Ureter (tissue), 1 donor: ENCODE results near the gene IFITM1. TPM values are rescaled to one million over a fixed set of nuclear protein-coding genes. Genes with fewer than 3 reads are reported as not detected.
"Not testable (repeated sequence)": the region's sequence is repeated elsewhere in the genome, so short reads cannot be mapped to it uniquely, and the experiment has no call there.

Source experiments
- DNase-seq: peaks from one replicate; pipeline ENCODE4 v3.0.0-alpha.2; 2020; ENCODE audit warnings: low spot score
- total RNA-seq: library from RNA; stranded (reverse); gene quantifications from one replicate; pipeline ENCODE4 v1.2.4, GENCODE V29; 2023
- donor health status: DM: yes; HTN: yes; CAD: no.

Gene IFITM1
- 150 TPM for total RNA-seq

DNA sequence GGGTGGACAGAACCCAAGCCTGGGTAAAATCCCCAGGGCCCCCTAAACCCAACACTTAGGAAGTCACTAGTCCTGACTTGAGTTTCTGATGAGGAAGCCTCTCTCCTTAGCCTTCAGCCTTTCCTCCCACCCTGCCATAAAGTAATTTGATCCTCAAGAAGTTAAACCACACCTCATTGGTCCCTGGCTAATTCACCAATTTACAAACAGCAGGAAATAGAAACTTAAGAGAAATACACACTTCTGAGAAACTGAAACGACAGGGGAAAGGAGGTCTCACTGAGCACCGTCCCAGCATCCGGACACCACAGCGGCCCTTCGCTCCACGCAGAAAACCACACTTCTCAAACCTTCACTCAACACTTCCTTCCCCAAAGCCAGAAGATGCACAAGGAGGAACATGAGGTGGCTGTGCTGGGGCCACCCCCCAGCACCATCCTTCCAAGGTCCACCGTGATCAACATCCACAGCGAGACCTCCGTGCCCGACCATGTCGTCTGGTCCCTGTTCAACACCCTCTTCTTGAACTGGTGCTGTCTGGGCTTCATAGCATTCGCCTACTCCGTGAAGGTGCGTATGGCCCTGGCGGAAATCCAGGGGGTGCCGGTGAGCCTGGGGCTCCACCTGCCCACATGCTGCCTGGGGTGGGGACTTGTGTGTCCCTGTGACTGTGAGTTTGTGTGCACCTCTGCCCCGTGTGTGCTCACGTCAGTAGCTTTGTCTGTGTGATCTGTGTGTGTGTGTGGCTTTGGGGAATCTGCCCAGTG, at the start of gene IFITM1:
IFITM1 (plus strand) TSS at position 254 of the 767 bp plus-strand sequence; CDS start at position 385, 131 bp downstream.
- DNase-seq = no peak

DNA sequence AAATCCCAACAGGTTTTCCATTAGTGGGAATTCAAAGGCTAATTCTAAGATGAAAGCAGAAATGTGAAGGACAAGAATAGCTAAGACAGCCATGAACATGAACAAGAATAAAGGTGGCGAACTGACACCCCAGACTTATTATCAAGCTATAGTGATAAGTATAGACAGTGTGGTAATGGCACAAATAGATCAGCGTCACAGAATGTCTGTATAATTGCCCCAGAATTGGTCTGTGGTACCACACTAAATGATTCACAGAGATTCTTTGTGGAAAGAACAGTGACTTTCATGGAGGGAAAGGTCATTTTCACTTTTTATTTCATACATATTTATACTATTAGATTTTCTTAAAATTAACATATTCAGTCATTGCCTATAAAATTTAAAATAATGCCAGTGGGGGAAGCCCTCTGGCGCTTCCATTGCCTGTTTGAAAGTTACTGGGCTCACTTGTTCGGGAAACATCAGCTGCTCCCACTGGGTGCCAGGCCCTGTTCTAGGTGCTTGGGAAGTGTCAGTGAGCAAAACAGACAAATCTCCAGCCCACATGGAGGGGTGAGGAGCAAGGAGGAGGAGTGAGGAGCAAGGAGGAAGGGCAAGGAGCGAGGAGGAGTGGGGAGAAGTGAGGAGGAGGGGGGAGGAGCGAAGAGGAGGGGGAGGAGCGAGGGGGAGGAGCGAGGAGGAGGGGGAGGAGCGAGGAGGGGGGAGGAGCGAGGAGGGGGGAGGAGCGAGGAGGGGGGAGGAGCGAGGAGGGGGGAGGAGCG, 47.0 kb upstream of the IFITM1 start:
- DNase-seq = no peak

DNA sequence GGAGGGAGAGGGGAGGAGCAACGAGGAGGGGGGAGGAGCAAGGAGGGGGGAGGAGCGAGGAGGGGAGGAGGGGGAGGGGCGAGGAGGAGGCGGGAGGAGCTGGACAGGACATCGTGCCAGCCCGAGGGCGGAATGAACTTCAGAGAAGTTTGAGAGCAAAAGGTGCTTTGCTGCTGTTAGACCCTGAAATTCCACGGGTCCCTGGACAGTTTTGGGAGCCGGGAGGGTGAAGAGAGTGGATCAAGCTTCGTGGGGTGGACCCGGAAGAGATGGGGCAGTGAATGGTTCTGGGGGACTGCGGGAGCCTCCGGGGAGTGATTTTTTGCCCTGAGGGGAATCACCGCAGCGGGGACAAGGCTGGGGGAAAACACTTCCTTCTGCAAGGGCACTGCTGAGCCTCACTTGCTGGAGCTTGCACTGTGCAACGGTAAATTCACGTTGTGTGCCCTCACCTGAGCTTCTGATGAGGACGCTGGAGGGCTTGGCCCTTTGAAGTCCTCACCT, 46.3 kb upstream of the IFITM1 start:
- no peak for DNase-seq

DNA sequence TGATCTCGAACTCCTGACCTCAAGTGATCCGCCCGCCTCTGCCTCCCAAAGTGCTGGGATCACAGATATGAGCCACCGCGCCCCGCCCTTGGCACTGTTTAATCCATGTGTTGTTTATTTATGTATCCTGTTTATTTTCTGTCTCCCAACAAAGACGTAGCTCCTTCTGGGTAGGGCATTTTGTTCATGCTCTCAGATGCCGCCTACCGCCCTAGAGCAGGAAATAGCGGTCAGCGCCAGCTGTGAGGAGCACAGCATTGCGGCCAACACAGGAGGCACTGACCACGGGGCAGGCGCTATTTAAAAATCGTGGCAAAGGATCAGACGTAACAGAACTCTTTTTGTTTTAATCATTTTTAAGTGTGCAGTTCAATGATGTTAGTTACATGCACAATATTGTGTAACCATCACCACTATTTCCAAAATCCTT, 45.1 kb upstream of the IFITM1 start:
- DNase-seq = not testable (repeated sequence)

DNA sequence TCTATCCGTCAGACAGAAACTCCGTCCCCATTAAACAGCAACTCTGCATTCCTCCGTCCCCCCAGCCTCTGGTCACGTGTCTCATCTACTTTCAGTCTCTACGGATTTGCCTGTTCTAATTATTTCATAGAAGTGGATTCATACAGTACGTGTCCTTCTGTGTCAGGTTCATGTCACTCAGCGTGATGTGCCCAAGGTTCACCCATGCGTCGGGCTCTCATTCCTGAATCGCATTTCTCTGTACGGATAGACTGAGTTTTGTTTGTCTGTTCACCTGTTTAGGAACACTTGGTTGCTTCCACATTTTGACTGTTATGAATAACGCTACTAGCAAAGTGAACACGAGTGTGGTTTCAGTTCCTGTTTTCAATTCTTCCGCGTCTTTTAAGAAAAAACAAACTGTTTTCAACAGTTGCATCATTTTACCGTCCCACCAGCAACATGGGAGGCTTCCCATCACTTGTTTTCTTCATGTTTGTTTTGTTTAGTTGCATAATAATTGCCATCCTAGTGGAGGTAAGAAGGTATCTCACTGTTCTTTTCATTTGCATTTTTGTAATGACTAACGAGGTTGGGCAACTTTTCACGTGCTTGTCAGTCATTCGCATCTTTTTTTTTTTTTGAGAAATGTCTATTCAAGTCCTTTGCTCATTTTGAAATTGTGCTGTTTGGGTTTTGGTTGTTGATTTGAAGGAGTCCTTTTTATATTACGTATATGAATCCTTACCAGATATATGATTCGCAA, 44.5 kb upstream of the IFITM1 start:
- no peak for DNase-seq

DNA sequence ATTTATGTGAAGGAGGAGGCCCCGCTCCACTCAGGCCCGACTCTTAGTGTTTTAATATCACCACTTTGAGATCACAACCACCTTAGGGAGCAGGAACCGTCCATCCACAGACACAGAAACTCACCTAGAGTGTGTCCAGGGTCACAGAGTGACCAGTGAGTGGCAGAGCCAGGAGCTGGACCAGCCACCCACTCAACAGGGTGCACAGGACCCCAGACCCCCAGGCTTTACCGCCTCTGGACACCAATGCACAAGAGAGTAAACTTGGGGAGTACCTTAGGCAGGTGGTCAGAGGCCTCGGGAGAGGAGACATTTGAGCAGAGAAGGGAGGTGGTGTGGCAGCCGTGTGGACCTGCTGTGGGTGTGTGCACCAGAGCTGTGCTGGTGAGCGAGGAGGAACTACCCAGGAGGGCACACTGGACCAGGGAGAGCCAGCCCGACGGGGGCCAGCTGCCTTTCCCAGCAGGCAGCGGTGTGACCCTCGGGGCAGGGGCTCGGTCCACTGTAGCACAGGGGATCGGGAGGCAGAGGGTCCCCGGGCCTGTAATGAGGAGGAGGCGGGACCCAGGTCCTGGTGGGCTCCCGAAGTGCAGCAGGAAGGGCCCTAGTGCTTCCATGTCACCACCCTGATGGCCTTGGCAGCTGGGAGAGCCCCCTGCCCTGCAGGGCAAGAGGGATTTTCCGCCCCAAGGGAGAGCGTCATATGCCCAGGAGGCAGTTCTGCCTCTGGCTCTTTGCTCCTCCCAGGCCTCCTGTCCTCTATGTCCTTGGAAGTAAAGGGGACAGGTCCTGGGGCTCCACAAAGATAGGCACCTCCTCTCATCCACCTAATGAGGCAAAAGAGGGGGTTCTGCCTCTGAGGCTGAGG, 43.2 kb upstream of the IFITM1 start:
- DNase-seq = no peak

DNA sequence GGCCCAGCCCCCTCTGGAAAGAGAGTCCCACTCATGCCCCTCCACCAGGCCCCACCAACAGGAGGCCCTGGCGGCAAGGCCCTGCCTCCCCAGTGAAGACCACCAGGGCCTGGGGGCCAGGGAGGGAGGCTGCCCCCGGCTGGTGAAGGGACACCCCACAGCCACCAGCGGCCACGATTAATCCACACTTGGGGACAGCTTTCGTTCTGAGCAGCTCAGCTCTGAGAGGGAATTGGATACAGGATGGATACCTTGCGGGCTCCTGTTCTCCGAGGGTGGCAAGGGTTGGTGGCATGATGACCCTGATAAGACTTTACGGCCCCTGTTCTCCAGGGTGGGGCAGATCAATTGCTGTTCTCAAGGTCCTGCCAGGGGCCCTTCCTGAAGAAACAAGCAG, 42.5 kb upstream of the IFITM1 start:
- DNase-seq = no peak

DNA sequence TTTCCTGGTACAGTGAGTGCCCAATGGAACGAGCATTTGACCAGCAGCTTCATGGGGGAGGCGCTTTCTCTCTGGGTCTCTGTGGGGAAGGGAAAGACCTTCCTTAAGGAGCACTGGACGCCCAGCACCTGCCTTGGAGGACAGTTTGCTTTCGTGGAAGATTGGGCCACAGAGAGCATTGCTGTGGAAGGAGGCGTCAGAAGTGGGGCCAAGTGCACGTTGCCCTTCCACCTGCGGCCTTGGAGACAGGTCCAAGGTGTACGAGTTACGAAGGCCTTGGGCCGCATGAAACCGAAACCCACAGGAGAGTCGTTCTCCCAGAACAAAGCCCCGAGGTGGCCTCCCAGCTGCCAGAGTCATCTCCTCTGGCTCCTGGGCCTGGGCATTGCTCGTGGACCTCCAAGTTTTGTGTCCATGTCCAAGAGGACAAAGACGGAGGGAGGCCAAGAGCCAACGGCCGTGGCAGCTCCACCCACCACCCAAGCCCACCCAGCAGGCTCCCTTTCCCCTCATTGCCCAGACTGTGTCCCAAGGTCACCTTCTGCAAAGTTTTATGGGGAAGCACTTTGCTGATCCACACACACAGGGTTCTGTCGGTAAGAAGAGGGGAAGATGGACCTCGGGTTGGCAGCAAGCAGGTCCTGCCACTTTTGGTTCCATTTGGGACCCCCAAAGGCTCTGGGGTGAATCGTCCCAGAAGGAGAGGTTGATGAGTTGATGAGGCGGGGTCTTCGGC, 41.5 kb upstream of the IFITM1 start:
- DNase-seq = no peak

DNA sequence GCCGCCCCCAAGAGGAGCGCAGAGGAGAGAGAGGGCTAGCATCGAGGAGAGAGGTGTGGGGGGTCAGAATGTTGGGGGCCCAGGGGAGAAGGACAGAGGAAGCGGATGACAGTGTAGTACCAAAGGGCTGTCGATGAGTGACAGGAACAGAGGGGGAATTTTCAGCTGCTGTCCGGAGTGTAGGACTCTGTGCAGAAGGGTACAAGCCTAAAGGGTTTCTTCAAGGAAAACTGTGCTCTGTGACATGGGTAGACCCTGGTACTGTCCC, 41.0 kb upstream of the IFITM1 start:
- DNase-seq = no peak

DNA sequence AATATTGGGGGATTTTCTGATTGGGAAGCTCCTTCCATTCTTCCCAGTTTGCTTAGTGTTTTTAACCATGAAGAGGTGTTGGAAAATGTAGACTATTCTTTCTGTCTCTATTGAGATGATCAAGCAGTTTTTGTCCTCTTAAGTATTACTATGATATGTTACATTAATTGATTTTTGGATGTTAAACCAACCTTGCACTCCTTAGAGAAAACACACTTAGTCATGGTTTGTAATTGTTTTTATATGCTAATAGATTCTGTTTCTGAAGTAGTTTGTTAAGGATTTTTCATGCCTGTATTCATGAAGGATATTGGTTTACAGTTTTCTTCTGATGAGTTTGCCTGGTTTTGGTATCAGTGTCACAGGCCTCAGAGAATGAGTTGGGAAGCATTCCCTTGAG, 37.6 kb upstream of the IFITM1 start:
- no peak for DNase-seq

DNA sequence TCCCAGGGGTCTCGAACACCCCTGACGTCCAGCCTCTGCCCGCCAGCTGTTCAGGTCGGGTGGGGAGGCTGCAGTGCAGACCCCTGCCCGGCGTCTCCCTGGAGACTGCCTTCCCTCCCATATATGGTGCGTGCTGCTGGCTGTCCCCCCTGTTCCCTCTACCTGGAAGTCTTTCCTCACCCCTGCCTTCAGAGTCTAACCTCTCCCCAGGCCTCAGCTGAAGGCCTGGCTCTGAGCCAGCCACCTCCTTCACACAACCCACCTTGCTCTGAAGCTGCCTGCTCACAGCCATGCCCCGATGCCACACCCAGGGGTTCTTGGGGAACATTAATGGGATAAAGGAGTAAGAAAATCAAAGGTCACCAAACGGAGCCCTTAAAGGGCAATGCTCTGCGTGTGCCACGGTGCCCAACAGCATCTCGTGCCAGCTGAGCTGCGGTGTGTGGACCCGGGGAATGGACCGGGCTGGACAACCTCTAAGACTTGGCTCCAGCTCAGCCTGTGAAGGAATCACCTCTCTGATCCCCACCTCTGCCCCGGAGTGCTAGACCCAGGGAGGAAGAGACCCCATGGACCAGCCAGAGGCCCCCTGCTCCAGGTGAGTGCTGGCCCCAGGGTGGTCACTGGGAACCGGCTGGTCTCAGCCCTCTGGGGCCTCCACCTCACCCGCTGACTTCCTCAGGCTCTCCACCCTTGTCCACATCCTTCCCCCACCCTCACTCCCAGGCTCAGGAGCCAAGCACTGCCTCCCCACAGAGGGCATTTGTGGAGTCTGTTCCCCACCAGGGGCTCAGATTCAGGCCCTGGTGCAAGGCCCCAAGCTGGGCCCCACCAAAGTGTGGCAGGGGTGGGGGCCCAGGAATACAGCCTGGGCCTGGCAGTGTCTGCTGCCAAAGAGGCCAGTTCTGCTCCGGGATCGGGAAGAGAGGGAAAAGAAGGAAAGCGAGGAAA, 35.6 kb upstream of the IFITM1 start, which contains the start of gene NLRP6:
NLRP6 (plus strand) TSS at position 407 of the 951 bp plus-strand sequence; CDS start at position 570, 163 bp downstream.
- peak; percentile 40 for DNase-seq

DNA sequence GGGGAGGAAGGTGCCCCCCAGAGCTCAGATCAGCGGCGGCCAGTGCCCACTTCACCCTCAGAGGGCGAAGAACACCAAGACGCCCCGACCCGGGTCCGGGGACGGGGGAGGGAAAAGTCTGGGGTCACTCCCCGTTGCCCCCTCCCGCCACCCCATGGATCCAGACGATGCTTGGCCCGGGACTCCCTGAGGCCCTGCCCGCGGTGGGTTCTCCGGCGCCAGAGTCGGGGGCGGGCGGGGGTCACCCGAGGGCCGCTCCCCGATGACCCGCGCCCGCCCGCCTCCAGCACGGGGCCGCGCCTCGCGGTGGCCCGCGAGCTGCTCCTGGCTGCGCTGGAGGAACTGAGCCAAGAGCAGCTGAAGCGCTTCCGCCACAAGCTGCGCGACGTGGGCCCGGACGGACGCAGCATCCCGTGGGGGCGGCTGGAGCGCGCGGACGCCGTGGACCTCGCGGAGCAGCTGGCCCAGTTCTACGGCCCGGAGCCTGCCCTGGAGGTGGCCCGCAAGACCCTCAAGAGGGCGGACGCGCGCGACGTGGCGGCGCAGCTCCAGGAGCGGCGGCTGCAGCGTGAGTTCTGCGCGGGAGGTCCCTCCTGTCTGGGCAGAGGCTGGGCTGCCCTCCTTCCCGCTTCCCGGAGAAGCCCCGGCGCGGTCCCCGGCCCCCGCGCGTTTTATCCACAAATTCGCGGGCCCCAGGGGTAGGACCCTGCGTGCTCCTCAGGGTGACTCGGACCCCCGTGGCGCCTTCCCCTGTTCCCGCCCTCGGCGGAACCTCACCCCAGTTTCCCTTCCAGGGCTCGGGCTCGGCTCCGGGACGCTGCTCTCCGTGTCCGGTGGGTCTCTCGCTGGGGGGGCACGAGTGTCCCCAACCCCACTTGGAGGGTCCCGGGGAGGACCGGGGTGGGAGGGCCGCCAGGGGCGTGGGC, 34.5 kb upstream of the IFITM1 start:
- DNase-seq = peak; percentile 42

DNA sequence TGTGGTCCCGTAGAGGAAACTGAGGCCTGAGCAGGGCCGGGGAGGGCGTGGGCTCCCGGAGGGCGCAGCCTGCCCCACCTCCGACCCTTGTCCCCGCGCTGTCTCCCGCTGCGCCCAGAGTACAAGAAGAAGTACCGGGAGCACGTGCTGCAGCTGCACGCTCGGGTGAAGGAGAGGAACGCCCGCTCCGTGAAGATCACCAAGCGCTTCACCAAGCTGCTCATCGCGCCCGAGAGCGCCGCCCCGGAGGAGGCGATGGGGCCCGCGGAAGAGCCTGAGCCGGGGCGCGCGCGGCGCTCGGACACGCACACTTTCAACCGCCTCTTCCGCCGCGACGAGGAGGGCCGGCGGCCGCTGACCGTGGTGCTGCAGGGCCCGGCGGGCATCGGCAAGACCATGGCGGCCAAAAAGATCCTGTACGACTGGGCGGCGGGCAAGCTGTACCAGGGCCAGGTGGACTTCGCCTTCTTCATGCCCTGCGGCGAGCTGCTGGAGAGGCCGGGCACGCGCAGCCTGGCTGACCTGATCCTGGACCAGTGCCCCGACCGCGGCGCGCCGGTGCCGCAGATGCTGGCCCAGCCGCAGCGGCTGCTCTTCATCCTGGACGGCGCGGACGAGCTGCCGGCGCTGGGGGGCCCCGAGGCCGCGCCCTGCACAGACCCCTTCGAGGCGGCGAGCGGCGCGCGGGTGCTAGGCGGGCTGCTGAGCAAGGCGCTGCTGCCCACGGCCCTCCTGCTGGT, 33.7 kb upstream of the IFITM1 start:
- peak; percentile 42 for DNase-seq

DNA sequence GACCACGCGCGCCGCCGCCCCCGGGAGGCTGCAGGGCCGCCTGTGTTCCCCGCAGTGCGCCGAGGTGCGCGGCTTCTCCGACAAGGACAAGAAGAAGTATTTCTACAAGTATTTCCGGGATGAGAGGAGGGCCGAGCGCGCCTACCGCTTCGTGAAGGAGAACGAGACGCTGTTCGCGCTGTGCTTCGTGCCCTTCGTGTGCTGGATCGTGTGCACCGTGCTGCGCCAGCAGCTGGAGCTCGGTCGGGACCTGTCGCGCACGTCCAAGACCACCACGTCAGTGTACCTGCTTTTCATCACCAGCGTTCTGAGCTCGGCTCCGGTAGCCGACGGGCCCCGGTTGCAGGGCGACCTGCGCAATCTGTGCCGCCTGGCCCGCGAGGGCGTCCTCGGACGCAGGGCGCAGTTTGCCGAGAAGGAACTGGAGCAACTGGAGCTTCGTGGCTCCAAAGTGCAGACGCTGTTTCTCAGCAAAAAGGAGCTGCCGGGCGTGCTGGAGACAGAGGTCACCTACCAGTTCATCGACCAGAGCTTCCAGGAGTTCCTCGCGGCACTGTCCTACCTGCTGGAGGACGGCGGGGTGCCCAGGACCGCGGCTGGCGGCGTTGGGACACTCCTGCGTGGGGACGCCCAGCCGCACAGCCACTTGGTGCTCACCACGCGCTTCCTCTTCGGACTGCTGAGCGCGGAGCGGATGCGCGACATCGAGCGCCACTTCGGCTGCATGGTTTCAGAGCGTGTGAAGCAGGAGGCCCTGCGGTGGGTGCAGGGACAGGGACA, 32.9 kb upstream of the IFITM1 start:
- DNase-seq = peak; percentile 44

DNA sequence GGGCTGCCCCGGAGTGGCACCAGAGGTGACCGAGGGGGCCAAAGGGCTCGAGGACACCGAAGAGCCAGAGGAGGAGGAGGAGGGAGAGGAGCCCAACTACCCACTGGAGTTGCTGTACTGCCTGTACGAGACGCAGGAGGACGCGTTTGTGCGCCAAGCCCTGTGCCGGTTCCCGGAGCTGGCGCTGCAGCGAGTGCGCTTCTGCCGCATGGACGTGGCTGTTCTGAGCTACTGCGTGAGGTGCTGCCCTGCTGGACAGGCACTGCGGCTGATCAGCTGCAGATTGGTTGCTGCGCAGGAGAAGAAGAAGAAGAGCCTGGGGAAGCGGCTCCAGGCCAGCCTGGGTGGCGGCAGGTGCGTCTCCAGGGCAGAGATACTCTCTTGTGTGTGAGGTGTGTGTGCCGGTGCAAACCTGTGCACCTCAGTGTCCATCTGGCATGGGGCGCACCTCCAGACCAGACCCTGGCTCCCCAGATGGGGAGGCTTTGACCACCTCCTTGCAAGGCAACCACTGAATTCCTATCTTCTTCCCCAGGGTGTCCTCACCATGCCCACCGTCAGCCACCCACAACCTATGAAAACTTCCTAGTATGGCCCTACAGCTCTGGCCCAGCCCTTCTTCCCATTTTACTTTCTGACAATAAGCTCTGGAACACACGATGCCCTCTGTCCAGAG, 32.2 kb upstream of the IFITM1 start:
- DNase-seq = peak; percentile 39

DNA sequence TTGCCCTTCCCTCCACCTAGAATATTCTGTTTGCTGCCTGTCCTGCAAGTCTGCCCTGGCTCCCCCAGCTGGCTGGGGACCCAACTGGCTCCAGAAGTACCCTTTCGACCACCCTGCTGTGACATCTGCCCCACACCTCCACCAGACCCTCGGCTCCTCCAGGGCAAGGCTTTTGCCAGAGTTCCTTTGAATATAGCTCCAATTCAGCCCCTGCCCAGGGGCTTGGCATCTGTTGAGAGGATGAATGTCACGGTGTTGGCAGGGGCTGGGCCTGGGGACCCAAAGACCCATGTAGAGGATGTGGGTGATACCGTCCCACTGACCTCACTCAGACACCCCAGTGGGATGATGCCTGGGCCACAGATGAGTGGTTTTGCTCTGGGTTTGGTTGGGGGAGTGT, 31.7 kb upstream of the IFITM1 start:
- peak; percentile 44 for DNase-seq
